GM13976 (cell line): Measurements from ENCODE around the gene TRA2B.

ENCODE experiments used
- DNase-seq: peaks from one replicate; pipeline ENCODE4 v3.0.0; 2012; ENCODE audit warnings: low spot score
- in situ Hi-C: fragments of 300-500 bp; cut with MboI; formaldehyde crosslinking; loops from one replicate; pipeline ENCODE4 v1.12.0; 2022; ENCODE audit warnings: low sequenced_read_pairs, mixed read lengths, inconsistent platforms; ENCODE audit not compliant: unreplicated experiment
- TF ChIP-seq, protein P1 (sequence below): IDR thresholded peaks from 2 replicates; pipeline ENCODE4 v1.5.1; 2012; ENCODE audit warnings: borderline replicate concordance, mild to moderate bottlenecking; ENCODE audit not compliant: insufficient read depth; ENCODE audit errors: extremely low read depth, missing control alignments, control extremely low read depth

Gene TRA2B

DNA sequence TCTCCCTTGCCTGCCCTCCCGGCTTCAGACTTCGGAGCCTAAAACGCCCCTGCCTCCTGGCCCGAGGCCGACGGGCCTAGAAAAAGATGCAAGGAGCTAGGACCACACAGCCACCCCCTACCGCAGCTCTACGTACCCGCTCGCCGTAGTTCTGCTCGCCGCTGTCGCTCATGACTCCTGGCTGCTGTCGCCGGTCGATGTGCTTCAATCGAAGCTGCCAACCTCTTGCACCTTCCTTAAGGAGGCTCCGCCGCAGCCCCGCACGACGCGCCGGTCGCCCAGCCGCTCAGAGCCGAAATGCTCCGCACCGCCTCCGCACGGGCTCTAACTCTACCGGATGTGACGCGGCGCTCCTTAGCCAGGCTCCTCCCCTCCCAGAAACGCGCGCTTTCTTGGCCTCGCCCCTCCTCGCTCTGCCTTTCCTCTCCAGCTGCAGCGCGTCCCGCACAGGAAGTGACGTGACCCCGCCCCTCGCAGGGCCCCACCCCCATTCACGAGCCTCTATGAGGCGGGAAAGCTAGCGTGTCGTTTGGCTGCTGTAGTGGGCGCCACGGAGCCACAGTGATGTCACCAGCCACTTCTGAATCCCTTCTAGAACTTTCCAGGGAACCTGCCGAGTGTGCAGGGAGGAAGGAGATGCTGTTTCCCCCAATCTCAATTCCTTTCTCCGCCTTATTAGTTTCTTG, at the start of gene TRA2B:
TSS of gene TRA2B (minus strand) at position 326 of the 686 bp plus-strand sequence. CDS start at position 172, 154 bp downstream.
- TF ChIP-seq, protein P1, sequence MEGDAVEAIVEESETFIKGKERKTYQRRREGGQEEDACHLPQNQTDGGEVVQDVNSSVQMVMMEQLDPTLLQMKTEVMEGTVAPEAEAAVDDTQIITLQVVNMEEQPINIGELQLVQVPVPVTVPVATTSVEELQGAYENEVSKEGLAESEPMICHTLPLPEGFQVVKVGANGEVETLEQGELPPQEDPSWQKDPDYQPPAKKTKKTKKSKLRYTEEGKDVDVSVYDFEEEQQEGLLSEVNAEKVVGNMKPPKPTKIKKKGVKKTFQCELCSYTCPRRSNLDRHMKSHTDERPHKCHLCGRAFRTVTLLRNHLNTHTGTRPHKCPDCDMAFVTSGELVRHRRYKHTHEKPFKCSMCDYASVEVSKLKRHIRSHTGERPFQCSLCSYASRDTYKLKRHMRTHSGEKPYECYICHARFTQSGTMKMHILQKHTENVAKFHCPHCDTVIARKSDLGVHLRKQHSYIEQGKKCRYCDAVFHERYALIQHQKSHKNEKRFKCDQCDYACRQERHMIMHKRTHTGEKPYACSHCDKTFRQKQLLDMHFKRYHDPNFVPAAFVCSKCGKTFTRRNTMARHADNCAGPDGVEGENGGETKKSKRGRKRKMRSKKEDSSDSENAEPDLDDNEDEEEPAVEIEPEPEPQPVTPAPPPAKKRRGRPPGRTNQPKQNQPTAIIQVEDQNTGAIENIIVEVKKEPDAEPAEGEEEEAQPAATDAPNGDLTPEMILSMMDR, result no peak
- peak; percentile 99 for DNase-seq
- in situ Hi-C loops, result no loop called here

DNA sequence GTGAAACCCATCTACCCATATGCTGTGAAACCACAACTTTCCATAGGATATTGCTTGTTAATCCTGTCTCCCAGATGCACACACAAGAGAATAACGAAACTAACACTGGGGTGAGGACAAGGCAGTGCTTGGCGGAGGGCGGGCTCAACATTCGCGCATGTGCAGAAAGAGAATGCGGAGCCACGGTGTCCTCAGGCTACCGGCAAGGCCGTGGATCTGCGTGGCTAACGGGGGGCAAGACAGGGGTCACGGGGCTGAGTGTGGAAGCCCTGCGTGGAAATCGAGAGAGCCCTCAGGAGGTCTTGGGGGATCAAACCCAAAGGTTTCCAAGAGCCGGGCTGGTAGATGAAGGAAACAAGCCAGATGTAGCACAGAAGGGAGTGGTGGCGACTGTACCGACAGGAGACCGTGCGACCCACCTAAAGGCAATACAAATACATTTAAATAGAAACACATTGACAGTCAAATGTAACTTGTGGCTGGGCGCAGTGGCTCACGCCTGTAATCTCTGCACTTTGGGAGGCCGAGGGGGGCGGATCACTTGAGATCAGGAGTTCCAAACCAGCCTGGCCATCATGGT, 48.5 kb upstream of the TRA2B start:
- in situ Hi-C loops, result loop anchor here (5.0 kb wide), 1 partner anchor 256 kb away; no protein-coding TSS in a partner anchor
- DNase-seq, result no peak
- TF ChIP-seq, protein P1, result no peak

DNA sequence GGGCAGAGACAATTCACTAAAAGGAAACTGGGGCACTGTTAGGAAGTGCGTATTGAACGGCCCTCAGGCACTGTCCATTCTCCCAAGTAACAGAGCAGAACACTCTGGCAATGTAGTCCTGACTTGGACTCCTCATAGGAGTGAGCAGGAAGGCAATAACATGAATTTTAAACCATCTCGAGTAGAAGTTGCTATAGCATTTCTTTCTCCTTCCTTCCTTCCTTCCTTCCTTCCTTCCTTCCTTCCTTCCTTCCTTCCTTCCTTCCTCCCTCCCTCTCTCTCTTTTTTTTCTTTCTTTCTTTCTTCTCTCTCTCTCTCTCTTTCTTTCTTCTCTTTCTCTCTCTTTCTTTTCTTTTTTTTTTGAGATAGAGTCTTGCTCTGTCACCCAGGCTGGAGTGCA, 46.4 kb upstream of the TRA2B start:
- DNase-seq, result no peak
- in situ Hi-C loops, result loop anchor here (5.0 kb wide), 1 partner anchor 553 kb away; no protein-coding TSS in a partner anchor
- TF ChIP-seq, protein P1, result no peak

- in situ Hi-C loops, result loop anchor here (5.0 kb wide), 1 partner anchor 554 kb away; no protein-coding TSS in a partner anchor
- TF ChIP-seq, protein P1, result peak; percentile 95
- peak; percentile 78 for DNase-seq
Observed at GRCh38 chr3:185983495-185984141, 45.8 kb upstream of the TRA2B start.

- no peak for DNase-seq
- TF ChIP-seq, protein P1, result no peak
- in situ Hi-C loops, result loop anchor here (5.0 kb wide), 1 partner anchor 555 kb away; no protein-coding TSS in a partner anchor
Observed at GRCh38 chr3:185982632-185983031, 44.8 kb upstream of the TRA2B start.

DNA sequence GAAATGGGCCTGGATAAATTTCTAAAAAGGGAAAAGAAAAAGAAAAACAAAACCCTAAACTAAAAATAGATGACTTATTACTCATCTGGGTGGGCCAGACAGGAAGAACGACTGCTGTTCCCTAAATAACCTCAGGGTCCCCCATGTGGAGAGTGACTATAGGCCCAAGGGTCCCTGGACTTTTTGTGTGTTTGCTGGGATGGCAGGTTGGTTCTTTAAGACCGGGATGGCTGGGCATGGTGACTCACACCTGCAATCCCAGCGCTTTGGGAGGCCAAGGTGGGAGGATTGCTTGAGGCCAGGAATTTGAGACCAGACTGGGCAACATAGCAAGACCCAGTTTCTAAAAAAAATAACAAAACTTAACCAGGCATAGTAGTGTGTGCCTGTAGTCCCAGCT, 43.8 kb upstream of the TRA2B start:
- DNase-seq, result no peak
- TF ChIP-seq, protein P1, result no peak
- in situ Hi-C loops, result loop anchor here (5.0 kb wide), 1 partner anchor 556 kb away; no protein-coding TSS in a partner anchor
